ENCODE measurements around the gene LTK. TPM values are rescaled to one million over a fixed set of nuclear protein-coding genes. Genes with fewer than 3 reads are reported as not detected.

LTK gene
- total RNA-seq, 2 donors from 2014 or later = 6.9 to 8.2 TPM

GRCh38 chr15:41530363-41530956 is 16.8 kb upstream of the LTK start:
- Histone ChIP-seq H3K27ac (no peak overlapping the region), H3K36me3 (no peaks in the 10 kb centered on the region), H3K9me3 (no peaks in the 10 kb centered on the region), H3K4me1 (no peaks in the 10 kb centered on the region), H3K9ac (ENCODE audit: low read depth in 2 of 2, low read length in 2 of 2) (no peak overlapping the region), H3K4me3 (no peak overlapping the region), H3K27me3 (no peaks in the 10 kb centered on the region)
- intact Hi-C loops (cut with DNase I) = no loop called here
- no peak for DNase-seq
- TF ChIP-seq CTCF (IDR thresholded peaks at IDR 0.05) = no peak

- intact Hi-C loops (cut with DNase I) = no loop called here
- H3K36me3 ChIP-seq = no peaks in the 10 kb centered on the region
- no peaks in the 10 kb centered on the region for H3K4me1 ChIP-seq
- no peak overlapping the region for H3K27ac ChIP-seq
- no peak overlapping the region for H3K4me3 ChIP-seq
- no peaks in the 10 kb centered on the region for H3K9me3 ChIP-seq
- no peak overlapping the region for H3K9ac ChIP-seq (ENCODE audit: low read depth in 2 of 2, low read length in 2 of 2)
- no peaks in the 10 kb centered on the region for H3K27me3 ChIP-seq
- TF ChIP-seq CTCF (IDR thresholded peaks at IDR 0.05) = no peak
- DNase-seq = no peak
These were observed 9.5 kb upstream of the LTK start for GRCh38 chr15:41523097-41523496.

GRCh38 chr15:41521614-41522013 is 8.0 kb upstream of the LTK start:
- Histone ChIP-seq H3K27ac (no peak overlapping the region), H3K27me3 (no peaks in the 10 kb centered on the region), H3K36me3 (no peaks in the 10 kb centered on the region), H3K9me3 (no peaks in the 10 kb centered on the region), H3K4me1 (no peaks in the 10 kb centered on the region), H3K9ac (ENCODE audit: low read depth in 2 of 2, low read length in 2 of 2) (no peak overlapping the region), H3K4me3 (no peak overlapping the region)
- intact Hi-C loops (cut with DNase I) = no loop called here
- no peak for DNase-seq
- no peak for TF ChIP-seq CTCF (IDR thresholded peaks at IDR 0.05)

GRCh38 chr15:41520636-41521035 is 7.0 kb upstream of the LTK start:
- H3K9ac ChIP-seq (ENCODE audit: low read depth in 2 of 2, low read length in 2 of 2) = no peak overlapping the region
- no peaks in the 10 kb centered on the region for H3K9me3 ChIP-seq
- H3K27ac ChIP-seq = no peak overlapping the region
- no peak for TF ChIP-seq CTCF (IDR thresholded peaks at IDR 0.05)
- no peaks in the 10 kb centered on the region for H3K4me1 ChIP-seq
- no peak for DNase-seq
- no peak overlapping the region for H3K4me3 ChIP-seq
- H3K36me3 ChIP-seq = no peaks in the 10 kb centered on the region
- no peaks in the 10 kb centered on the region for H3K27me3 ChIP-seq
- intact Hi-C loops (cut with DNase I) = no loop called here

- Histone ChIP-seq H3K27ac (no peak overlapping the region), H3K4me1 (peaks cover 9% of the 10 kb centered on the region), H3K9me3 (no peaks in the 10 kb centered on the region), H3K27me3 (peaks cover 4% of the 10 kb centered on the region), H3K36me3 (no peaks in the 10 kb centered on the region), H3K4me3 (no peak overlapping the region), H3K9ac (ENCODE audit: low read depth in 2 of 2, low read length in 2 of 2) (no peak overlapping the region)
- DNase-seq = no peak
- no peak for TF ChIP-seq CTCF (IDR thresholded peaks at IDR 0.05)
- intact Hi-C loops (cut with DNase I) = no loop called here
These were observed 4.3 kb upstream of the LTK start for GRCh38 chr15:41517895-41518449.

All from colonic mucosa (tissue), 4 donors.